GM12878 (cell line): Measurements from ENCODE around the gene PLAC9. TPM values are rescaled to one million over a fixed set of nuclear protein-coding genes. Genes with fewer than 3 reads are reported as not detected.

ENCODE experiments used
- ATAC-seq: fragments of 200-7000 bp; cut with Tn5 transposase; 3 replicates; pipeline ENCODE4 v1.9.1; 2020; ENCODE audit warnings: mild to moderate bottlenecking, moderate library complexity
- BruUV-seq: library from RNA; stranded (reverse); fragments of 400-500 nt; replicated peaks from 2 replicates; lab custom pipeline; 2021; lab: Mats Ljungman, UMichigan
- CTCF ChIA-PET: fragments of 300-600 bp; sonication (Branson Sonifier 250); formaldehyde crosslinking; extraction: SDS; loops from one replicate; lab custom pipeline; 2021; ENCODE audit warnings: inconsistent platforms; lab: Yijun Ruan, JAX
- POLR2A ChIA-PET: fragments of 350-600 bp; formaldehyde crosslinking; extraction: SDS; loops from one replicate; lab custom pipeline; 2021; ENCODE audit warnings: inconsistent platforms; lab: Charles Lee
- RAD21 ChIA-PET: fragments of 300-600 bp; sonication (Branson Sonifier 250); formaldehyde crosslinking; loops from one replicate; lab custom pipeline; 2023; ENCODE audit warnings: antibody characterized with exemption; ENCODE audit not compliant: unreplicated experiment; lab: Charles Lee
- SMC1A ChIA-PET: fragments of 300-600 bp; sonication (Branson Sonifier 250); formaldehyde crosslinking; loops from one replicate; lab custom pipeline; 2023; ENCODE audit not compliant: unreplicated experiment, uncharacterized antibody; lab: Charles Lee
- DNase-seq: peaks from one replicate; pipeline ENCODE4 v3.0.0-alpha.2; 2011; ENCODE audit warnings: low read depth, low spot score
- FAIRE-seq: peaks from 3 replicates; lab custom pipeline; 2011; peaks lifted over from hg19 to GRCh38; lab: Jason Lieb, UNC
- H2AFZ ChIP-seq: 2 replicates; pipeline ENCODE4 v1.6.0; 2011; ENCODE audit warnings: low read depth, low read length, control low read depth; ENCODE audit not compliant: control insufficient read depth
- H3K27ac ChIP-seq: 2 replicates; pipeline ENCODE4 v1.5.1; 2011; ENCODE audit warnings: control low read depth; ENCODE audit not compliant: control insufficient read depth, insufficient read depth
- H3K27me3 ChIP-seq, 2 experiments: replicated peaks in 1 of 2; 2 replicates each; pipeline versions ENCODE4 v1.6.0 to v1.6.1; 2011; ENCODE audit warnings: low read length in 1 of 2; ENCODE audit not compliant: control insufficient read depth in 2 of 2, insufficient read depth in 2 of 2
- H3K36me3 ChIP-seq, 2 experiments: 2 replicates each; pipeline ENCODE4 v1.5.1; 2011; ENCODE audit warnings: low read length in 1 of 2; ENCODE audit not compliant: control insufficient read depth in 2 of 2, insufficient read depth in 2 of 2
- H3K4me1 ChIP-seq: 2 replicates; pipeline ENCODE4 v1.6.1; 2011; ENCODE audit warnings: mild to moderate bottlenecking, low read length, moderate library complexity, mixed read lengths; ENCODE audit not compliant: control insufficient read depth, insufficient read depth
- H3K4me2 ChIP-seq: 2 replicates; pipeline ENCODE4 v1.6.0; 2011; ENCODE audit warnings: control low read depth; ENCODE audit not compliant: control insufficient read depth, insufficient read depth
- H3K4me3 ChIP-seq: fragments of 200-600 bp; sonication (generic); 2 replicates; pipeline ENCODE4 v1.5.1; 2016
- H3K79me2 ChIP-seq: 2 replicates; pipeline ENCODE4 v1.6.0; 2011; ENCODE audit warnings: low read length; ENCODE audit not compliant: control insufficient read depth, insufficient read depth
- H3K9ac ChIP-seq: 2 replicates; pipeline ENCODE4 v1.8.0; 2011; ENCODE audit warnings: low read length, control low read depth, mixed read lengths; ENCODE audit not compliant: control insufficient read depth, insufficient read depth
- H3K9me3 ChIP-seq: replicated peaks from 3 replicates; pipeline ENCODE4 v1.5.1; 2011; ENCODE audit warnings: mild to moderate bottlenecking, low read length; ENCODE audit not compliant: control insufficient read depth, insufficient read depth
- H4K20me1 ChIP-seq: 2 replicates; pipeline ENCODE4 v1.6.0; 2011; ENCODE audit not compliant: control insufficient read depth, insufficient read depth
- IRF4 ChIP-seq: IDR thresholded peaks from 2 replicates; pipeline ENCODE4 v1.6.1; 2011; ENCODE audit warnings: low read depth, low read length
- RFX5 ChIP-seq: IDR thresholded peaks from 2 replicates; pipeline ENCODE4 v1.6.1; 2011; ENCODE audit warnings: low read depth, low read length, improper control_type of control experiment
- TCF7 ChIP-seq: IDR thresholded peaks from 2 replicates; pipeline ENCODE4 v1.6.1; 2014; ENCODE audit warnings: antibody characterized with exemption, borderline replicate concordance
- WGBS: methylation state at CpG from one replicate; pipeline ENCODE4 v1.1.6; 2016; ENCODE audit warnings: low lambda C conversion rate; ENCODE audit not compliant: insufficient replicate concordance, insufficient coverage; ENCODE audit errors: missing lambda C conversion rate; 5-methylcytosine and 5-hydroxymethylcytosine counted together
- in situ Hi-C: fragments of 300-500 bp; cut with MboI; formaldehyde crosslinking; loops from 9 replicates; pipeline ENCODE4 v1.14.3; 2018; ENCODE audit warnings: mixed read lengths
- intact Hi-C: fragments of 100-400 bp; cut with micrococcal nuclease; formaldehyde crosslinking; loops from one replicate; pipeline ENCODE4 v1.14.2; 2022; ENCODE audit not compliant: unreplicated experiment
- polyA plus RNA-seq, 11 experiments: library from polyadenylated mRNA; depleted of rRNA in 4 of 11; unstranded in 6 of 11; stranded (reverse) in 5 of 11; fragments of >200 nt; fragmentation: Nextera tagmentation in 4 of 11; fragmentation: Illumina TruSeq in 1 of 11; extraction: Ambion mirVana in 4 of 11; extraction: Trizol in 1 of 11; gene quantifications; 1 replicate in 1 of 11; 2 replicates in 10 of 11; pipeline versions ENCODE4 v1.2.1 to v1.2.3, GENCODE V29; 2011 to 2016; ENCODE audit warnings: inconsistent platforms in 2 of 11, missing spikeins in 2 of 11, low read depth in 1 of 11
- total RNA-seq, 4 experiments: library from RNA; depleted of rRNA in 3 of 4; stranded (reverse); fragments of >200 nt in 3 of 4; fragmentation: Illumina TruSeq in 1 of 4; extraction: Trizol in 1 of 4; gene quantifications; 2 replicates each; pipeline versions ENCODE4 v1.2.1 to v1.2.3, GENCODE V29; 2013 to 2021
- TF ChIP-seq, protein P1 (sequence below): fragments of 450-650 bp; IDR thresholded peaks from 2 replicates; pipeline ENCODE4 v1.6.1; 2017; ENCODE audit warnings: borderline replicate concordance
- TF ChIP-seq, protein P2 (sequence below): fragments of 450-650 bp; IDR thresholded peaks from 2 replicates; pipeline ENCODE4 v1.6.1; 2017; ENCODE audit warnings: mild to moderate bottlenecking

Gene PLAC9
- total and polyA plus RNA-seq, 10 of the 15 experiments (the other 5 are each of a cell fraction or from before 2014, with no cell fraction given), result not detected

DNA sequence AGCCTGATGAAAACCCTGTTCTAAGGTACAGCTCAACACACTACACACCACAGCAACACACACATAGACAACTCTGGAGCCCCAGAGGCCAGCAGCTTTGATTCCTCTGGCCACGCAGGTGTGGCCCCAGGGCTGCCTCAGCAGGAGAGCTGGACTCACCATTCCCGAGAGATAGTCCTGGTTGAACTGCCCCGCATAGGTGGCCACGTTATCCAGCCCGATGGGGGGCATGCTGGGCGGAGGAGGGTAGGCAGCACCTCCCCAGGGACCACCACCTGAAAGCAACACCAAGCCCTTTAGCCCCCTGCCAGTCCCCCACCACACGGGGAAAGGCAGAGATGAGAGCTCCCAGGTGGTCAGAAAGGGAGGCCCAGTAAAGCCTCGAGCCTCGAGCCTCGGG lies 38.1 kb downstream of the PLAC9 start:
- intact Hi-C loops, result no loop called here
- ATAC-seq (no peak), DNase-seq (no peak), FAIRE-seq (no peak)
- Histone ChIP-seq H2AFZ (no peak overlapping the region), H3K4me3 (no peak overlapping the region), H3K9ac (no peak overlapping the region), H3K4me1 (no peaks in the 10 kb centered on the region), H3K36me3 (peaks cover 5 to 33% of the 10 kb centered on the region in 2 experiments), H3K4me2 (no peak overlapping the region), H3K27ac (no peak overlapping the region), H3K9me3 (no peaks in the 10 kb centered on the region), H4K20me1 (peaks cover 3% of the 10 kb centered on the region; the same call in 1 of the 2 replicates), H3K79me2 (no peaks in the 10 kb centered on the region), H3K27me3 (no peaks in the 10 kb centered on the region)
- in situ Hi-C loops, result no loop called here
- BruUV-seq, result no TSS peak
- CTCF ChIA-PET, result interaction anchor here (7.5 kb wide), 1 partner anchor 50 kb away, joined by 41 read pairs; no protein-coding TSS in a partner anchor
- TF ChIP-seq, protein P1, sequence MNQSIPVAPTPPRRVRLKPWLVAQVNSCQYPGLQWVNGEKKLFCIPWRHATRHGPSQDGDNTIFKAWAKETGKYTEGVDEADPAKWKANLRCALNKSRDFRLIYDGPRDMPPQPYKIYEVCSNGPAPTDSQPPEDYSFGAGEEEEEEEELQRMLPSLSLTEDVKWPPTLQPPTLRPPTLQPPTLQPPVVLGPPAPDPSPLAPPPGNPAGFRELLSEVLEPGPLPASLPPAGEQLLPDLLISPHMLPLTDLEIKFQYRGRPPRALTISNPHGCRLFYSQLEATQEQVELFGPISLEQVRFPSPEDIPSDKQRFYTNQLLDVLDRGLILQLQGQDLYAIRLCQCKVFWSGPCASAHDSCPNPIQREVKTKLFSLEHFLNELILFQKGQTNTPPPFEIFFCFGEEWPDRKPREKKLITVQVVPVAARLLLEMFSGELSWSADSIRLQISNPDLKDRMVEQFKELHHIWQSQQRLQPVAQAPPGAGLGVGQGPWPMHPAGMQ, result no peak
- TF ChIP-seq TCF7 (no peak), RFX5 (no peak), IRF4 (no peak)
- TF ChIP-seq, protein P2, sequence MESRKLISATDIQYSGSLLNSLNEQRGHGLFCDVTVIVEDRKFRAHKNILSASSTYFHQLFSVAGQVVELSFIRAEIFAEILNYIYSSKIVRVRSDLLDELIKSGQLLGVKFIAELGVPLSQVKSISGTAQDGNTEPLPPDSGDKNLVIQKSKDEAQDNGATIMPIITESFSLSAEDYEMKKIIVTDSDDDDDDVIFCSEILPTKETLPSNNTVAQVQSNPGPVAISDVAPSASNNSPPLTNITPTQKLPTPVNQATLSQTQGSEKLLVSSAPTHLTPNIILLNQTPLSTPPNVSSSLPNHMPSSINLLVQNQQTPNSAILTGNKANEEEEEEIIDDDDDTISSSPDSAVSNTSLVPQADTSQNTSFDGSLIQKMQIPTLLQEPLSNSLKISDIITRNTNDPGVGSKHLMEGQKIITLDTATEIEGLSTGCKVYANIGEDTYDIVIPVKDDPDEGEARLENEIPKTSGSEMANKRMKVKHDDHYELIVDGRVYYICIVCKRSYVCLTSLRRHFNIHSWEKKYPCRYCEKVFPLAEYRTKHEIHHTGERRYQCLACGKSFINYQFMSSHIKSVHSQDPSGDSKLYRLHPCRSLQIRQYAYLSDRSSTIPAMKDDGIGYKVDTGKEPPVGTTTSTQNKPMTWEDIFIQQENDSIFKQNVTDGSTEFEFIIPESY, result no peak
- RAD21 ChIA-PET, result interaction anchor here (1.5 to 3.8 kb wide), 2 partner anchors 34 to 51 kb away, joined by 5 to 16 read pairs; no protein-coding TSS in a partner anchor
- SMC1A ChIA-PET, result interaction anchor here (1.0 kb wide), 1 partner anchor 13 kb away, joined by 3 read pairs; no protein-coding TSS in a partner anchor
- WGBS, result 79% methylated on average over 10 of the region's 10 CpGs
- POLR2A ChIA-PET, result no interaction called here
